Heart left ventricle (tissue), 16 donors: ENCODE measurements around the gene PRMT7. TPM values are rescaled to one million over a fixed set of nuclear protein-coding genes. Genes with fewer than 3 reads are reported as not detected.

Source experiments
- ATAC-seq, 4 donors: fragments of 200-7000 bp; cut with Tn5 transposase; one replicate each; pipeline ENCODE4 v1.9.1; 2020 to 2022; ENCODE audit warnings: moderate library complexity in 4 of 4, mild to moderate bottlenecking in 3 of 4, moderate number of reproducible peaks in 1 of 4
- DNase-seq, 5 donors: peaks; one replicate each; pipeline ENCODE4 v3.0.0-alpha.2; 2020
- H3K27ac ChIP-seq, 12 donors: fragments of 200-600 bp; sonication (generic) in 4 of 12; one replicate each; pipeline versions ENCODE4 v1.5.0 to v1.8.0; 2016 to 2022; ENCODE audit warnings: mild to moderate bottlenecking in 2 of 12
- H3K27me3 ChIP-seq, 9 donors: fragments of 200-600 bp; sonication (generic) in 2 of 9; one replicate each; pipeline versions ENCODE4 v1.5.1 to v1.8.0; 2016 to 2022; ENCODE audit warnings: mild to moderate bottlenecking in 3 of 9
- H3K36me3 ChIP-seq, 9 donors: fragments of 200-600 bp; sonication (generic) in 2 of 9; one replicate each; pipeline versions ENCODE4 v1.5.0 to v1.8.0; 2018 to 2022; ENCODE audit warnings: mild to moderate bottlenecking in 2 of 9
- H3K4me1 ChIP-seq, 12 donors: fragments of 200-600 bp; sonication (generic) in 4 of 12; one replicate each; pipeline versions ENCODE4 v1.5.0 to v1.8.0; 2016 to 2022; ENCODE audit warnings: mild to moderate bottlenecking in 3 of 12
- H3K4me3 ChIP-seq, 12 donors: fragments of 200-600 bp; sonication (generic) in 4 of 12; one replicate each; pipeline versions ENCODE4 v1.5.0 to v1.8.0; 2017 to 2022; ENCODE audit warnings: mild to moderate bottlenecking in 9 of 12, moderate library complexity in 4 of 12
- H3K9me3 ChIP-seq, 12 donors: fragments of 200-600 bp; sonication (generic) in 4 of 12; one replicate each; pipeline versions ENCODE4 v1.5.0 to v1.8.0; 2016 to 2022; ENCODE audit warnings: mild to moderate bottlenecking in 1 of 12
- POLR2A ChIP-seq, 2 donors: fragments of 450-650 bp; IDR thresholded peaks; one replicate each; pipeline ENCODE4 v1.6.1; 2017; ENCODE audit warnings: antibody characterized with exemption in 2 of 2, mild to moderate bottlenecking in 2 of 2, moderate library complexity in 2 of 2
- WGBS, 4 donors: extraction: QIAGEN DNeasy Blood & Tissue Kit in 2 of 4; methylation state at CpG; one replicate each; pipeline versions ENCODE4 v1.1.5 to v1.1.7; 2013 to 2018; 5-methylcytosine and 5-hydroxymethylcytosine counted together
- intact Hi-C, 10 donors: fragments of 100-400 bp; cut with DNase I; formaldehyde crosslinking; loops; one replicate each; pipeline versions ENCODE4 v1.11.1 to v1.14.2; 2022
- polyA plus RNA-seq, 2 donors: library from polyadenylated mRNA; stranded (reverse); fragments of 200-250 nt; gene quantifications; one replicate each; pipeline ENCODE4 v1.2.3, GENCODE V29; 2013
- total RNA-seq, 9 donors: library from RNA; depleted of rRNA in 2 of 9; stranded (reverse); fragments of >200 nt in 2 of 9; fragmentation: NEBNext Ultra II Directional in 3 of 9; extraction: Animal tissue kit (Norgen Biotek cat#: 25700) in 3 of 9; gene quantifications; one replicate each; pipeline versions ENCODE4 v1.1.0 to v1.2.4, GENCODE V29; 2016 to 2023
- TF ChIP-seq, protein P1 (sequence below), 12 donors: fragments of 200-600 bp; sonication (generic) in 4 of 12; IDR thresholded peaks; one replicate each; pipeline versions ENCODE4 v1.5.0 to v1.8.0; 2018 to 2022; ENCODE audit warnings: antibody characterized with exemption in 12 of 12, mild to moderate bottlenecking in 5 of 12
- donor health status: ischemic (EF 13 %, LVEDD 7.1; RV severe dilation, severe dysfunction).
- donor health status: healthy with polysubstance abuse.
- donor health status: DM: no; HTN: yes; CAD: no.
- donor health status: DM: no; HTN: no; CAD: no.
- donor health status: ischemic (EF 25% LVEDD 6.9; RV normal size, moderate dysfunction).
- donor health status: ischemic (EF 25% LVEDD 5.7; RV mildly dilated, moderate dysfunction).
- donor health status: healthy.
- donor health status: DM: yes; HTN: yes; CAD: no.
- donor health status: ischemic (EF 35%, LVEDD 5.7; RV mildly dilated, moderate dysfunction).
- donor health status: nonischemic (EF 11% LVEDD 7.7; RV severe dilation, severe dysfunction).
- donor health status: DM: yes; HTN: yes; CAD: no.
- donor health status: PGD.
- donor health status: ischemic (EF 29% LVEDD 5.4; RV normal size, mild dysfunction).
- donor health status: nonischemic (EF 23%, LVEDD 6.1; RV moderate dilation, normal function).

Gene PRMT7
- total and polyA plus RNA-seq, 11 donors = 21.0 to 37.4 (median 30.7) TPM

DNA sequence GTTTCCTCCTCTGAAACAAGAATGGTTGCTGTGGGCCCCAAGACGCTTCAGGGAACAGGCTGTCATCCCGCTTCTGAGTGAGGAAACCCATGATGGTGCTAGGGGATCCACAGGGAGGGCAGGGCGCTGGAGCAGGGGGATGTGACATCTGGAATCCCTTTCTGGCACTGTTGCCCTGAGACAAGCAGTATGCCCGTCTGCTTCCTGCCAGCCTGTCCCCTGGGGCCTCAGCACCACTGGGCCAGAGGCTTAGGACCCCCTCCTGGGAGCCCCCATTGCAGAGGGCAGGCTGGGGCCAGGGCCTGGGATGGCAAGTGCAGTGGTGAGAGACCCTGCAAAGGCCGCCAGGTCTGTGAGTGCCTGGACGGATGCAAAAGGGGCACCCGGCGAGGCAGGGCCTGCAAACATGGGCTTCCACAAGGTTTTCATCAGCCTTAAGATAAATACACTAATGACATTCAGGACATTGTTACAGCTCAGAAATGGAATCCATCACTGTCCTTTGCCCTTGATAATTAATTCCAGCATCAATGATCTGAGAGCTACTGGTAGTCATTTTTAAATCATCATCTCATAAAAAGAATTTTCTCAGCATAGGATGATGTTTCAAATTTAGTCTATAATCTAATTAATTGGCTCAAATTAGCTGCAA lies 51.6 kb downstream of the PRMT7 start:
- peaks cover 0 to 27% (median 15%) of the 10 kb centered on the region in 9 donors for H3K36me3 ChIP-seq
- H3K27ac ChIP-seq = no peak overlapping the region
- ATAC-seq (no peak), DNase-seq (no peak)
- H3K4me3 ChIP-seq = no peak overlapping the region
- H3K9me3 ChIP-seq = no peaks in the 10 kb centered on the region
- WGBS, 4 donors = 63 to 92% (median 71%) methylated on average over 4 to 8 of the region's 8 CpGs
- peaks cover 0 to 17% (median 0%) of the 10 kb centered on the region in 9 donors for H3K27me3 ChIP-seq
- H3K4me1 ChIP-seq = peaks cover 0 to 4% (median 0%) of the 10 kb centered on the region in 12 donors
- intact Hi-C loops = loop anchor here in 1 of 10 donors (10.0 kb wide), 1 partner anchor 152 kb away; no protein-coding TSS in a partner anchor
- TF ChIP-seq, protein P1, sequence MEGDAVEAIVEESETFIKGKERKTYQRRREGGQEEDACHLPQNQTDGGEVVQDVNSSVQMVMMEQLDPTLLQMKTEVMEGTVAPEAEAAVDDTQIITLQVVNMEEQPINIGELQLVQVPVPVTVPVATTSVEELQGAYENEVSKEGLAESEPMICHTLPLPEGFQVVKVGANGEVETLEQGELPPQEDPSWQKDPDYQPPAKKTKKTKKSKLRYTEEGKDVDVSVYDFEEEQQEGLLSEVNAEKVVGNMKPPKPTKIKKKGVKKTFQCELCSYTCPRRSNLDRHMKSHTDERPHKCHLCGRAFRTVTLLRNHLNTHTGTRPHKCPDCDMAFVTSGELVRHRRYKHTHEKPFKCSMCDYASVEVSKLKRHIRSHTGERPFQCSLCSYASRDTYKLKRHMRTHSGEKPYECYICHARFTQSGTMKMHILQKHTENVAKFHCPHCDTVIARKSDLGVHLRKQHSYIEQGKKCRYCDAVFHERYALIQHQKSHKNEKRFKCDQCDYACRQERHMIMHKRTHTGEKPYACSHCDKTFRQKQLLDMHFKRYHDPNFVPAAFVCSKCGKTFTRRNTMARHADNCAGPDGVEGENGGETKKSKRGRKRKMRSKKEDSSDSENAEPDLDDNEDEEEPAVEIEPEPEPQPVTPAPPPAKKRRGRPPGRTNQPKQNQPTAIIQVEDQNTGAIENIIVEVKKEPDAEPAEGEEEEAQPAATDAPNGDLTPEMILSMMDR (IDR thresholded peaks at IDR 0.05) = no peak
- no peak for TF ChIP-seq POLR2A (IDR thresholded peaks at IDR 0.05)

DNA sequence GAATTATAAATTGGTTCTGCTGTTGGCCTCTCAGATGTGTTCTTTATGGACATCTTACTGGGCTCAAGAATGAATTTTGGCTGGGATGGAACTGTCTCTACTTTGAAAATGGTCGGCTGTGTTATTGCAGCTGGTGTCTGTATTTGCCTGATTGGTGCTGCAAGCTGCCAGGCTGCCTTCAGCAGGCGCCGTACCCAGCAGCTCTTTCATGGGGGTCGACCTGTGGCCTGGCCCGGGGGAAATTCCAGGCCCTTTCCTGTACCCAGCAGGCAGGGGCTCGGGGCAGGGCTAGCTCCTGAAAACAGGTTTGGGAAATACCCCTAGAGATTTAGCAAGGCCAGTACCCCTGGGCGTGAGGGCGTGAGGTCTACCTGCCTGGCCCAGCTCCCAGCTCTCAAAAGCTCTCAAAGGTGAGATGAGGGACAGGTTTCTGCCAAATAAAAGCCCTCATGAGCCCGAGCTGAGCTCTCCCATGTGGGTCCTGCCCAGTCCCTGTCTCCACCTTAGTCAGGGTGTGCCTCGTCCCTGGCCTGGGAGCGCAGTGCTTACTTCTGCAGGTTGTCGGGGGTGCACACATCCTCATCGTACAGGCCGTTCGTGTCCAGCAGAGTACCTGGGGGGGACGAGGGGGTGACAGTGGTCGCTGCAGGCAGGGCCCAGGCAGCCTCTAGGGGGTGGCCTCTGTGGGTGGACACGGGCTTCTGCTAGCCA lies 52.3 kb downstream of the PRMT7 start:
- Histone ChIP-seq H3K27me3 (peaks cover 0 to 18% (median 0%) of the 10 kb centered on the region in 9 donors), H3K4me3 (no peak overlapping the region), H3K9me3 (no peaks in the 10 kb centered on the region), H3K4me1 (peaks cover 0 to 4% (median 0%) of the 10 kb centered on the region in 12 donors), H3K27ac (no peak overlapping the region), H3K36me3 (peaks cover 0 to 20% (median 8%) of the 10 kb centered on the region in 9 donors)
- WGBS, 4 donors = 74 to 82% (median 78%) methylated on average over 10 to 18 of the region's 18 CpGs
- TF ChIP-seq POLR2A (IDR thresholded peaks at IDR 0.05) = no peak
- TF ChIP-seq, protein P1 (IDR thresholded peaks at IDR 0.05) = no peak
- ATAC-seq = no peak
- no peak for DNase-seq
- intact Hi-C loops = loop anchor here in 1 of 10 donors (10.0 kb wide), 1 partner anchor 152 kb away; no protein-coding TSS in a partner anchor

DNA sequence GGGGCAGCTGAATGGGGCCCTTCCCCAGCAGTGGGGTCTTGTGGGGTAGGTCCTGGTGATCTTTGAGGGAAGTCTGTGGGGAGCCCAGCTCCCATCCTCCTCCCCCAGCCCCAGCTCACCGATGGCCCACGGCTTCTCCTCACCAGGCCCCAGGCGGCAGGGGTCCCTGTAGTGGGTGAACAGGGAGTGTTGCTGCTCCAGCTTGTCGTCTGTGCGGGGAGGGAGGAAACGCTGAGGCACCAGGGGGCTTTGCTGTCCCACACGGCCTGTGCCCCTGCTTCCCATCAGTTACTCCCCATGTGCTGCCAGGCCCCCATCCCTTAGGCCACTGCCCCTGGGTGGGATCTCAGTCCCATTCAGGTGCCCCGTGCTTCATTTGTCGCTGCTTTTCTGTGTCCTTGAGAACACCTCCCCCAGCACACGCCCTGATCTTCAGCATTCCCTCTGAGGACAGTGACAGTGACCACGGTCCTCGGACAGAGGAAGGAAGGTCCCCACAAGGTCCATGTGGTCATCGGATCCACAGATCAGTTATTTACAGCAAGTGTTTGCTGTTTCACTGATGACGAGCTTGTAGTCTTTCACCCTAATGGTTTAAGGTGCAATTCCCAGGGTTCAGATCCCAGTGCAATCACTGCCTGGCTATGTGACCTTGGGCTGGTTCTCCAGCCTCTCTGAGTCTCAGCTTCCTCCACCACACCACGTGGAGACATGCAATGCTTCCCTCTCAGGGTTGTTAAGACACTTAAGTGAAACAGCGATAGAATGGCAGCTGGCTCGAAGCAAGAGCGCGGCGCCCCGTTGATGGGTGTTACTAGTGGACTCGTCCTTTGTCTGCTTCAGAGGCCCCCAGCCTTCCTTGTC lies 53.1 kb downstream of the PRMT7 start:
- no peak for TF ChIP-seq POLR2A (IDR thresholded peaks at IDR 0.05)
- TF ChIP-seq, protein P1 (IDR thresholded peaks at IDR 0.05) = no peak
- DNase-seq (no peak), ATAC-seq (no peak)
- H3K4me3 ChIP-seq = no peak overlapping the region
- WGBS, 4 donors = 45 to 67% (median 59%) methylated on average over 16 to 22 of the region's 22 CpGs
- peaks cover 0 to 4% (median 0%) of the 10 kb centered on the region in 12 donors for H3K4me1 ChIP-seq
- no peaks in the 10 kb centered on the region for H3K9me3 ChIP-seq
- H3K27me3 ChIP-seq = peaks cover 0 to 18% (median 0%) of the 10 kb centered on the region in 9 donors
- intact Hi-C loops = loop anchor here in 1 of 10 donors (10.0 kb wide), 1 partner anchor 151 kb away; no protein-coding TSS in a partner anchor
- no peak overlapping the region for H3K27ac ChIP-seq
- peaks cover 0 to 12% (median 2%) of the 10 kb centered on the region in 9 donors for H3K36me3 ChIP-seq
